WTC11 (cell line): ENCODE results near the gene TMEM141.

Experiments
- ELF4 ChIP-seq: sonication (generic); formaldehyde crosslinking; IDR thresholded peaks from 2 replicates; pipeline ENCODE4 v1.8.1; 2022; ENCODE audit warnings: low read depth, mild to moderate bottlenecking, moderate library complexity, missing genetic modification reagents
- ETV6 ChIP-seq: sonication (generic); formaldehyde crosslinking; IDR thresholded peaks from 2 replicates; pipeline ENCODE4 v1.8.1; 2022; ENCODE audit warnings: mild to moderate bottlenecking, missing genetic modification reagents
- NR2C2 ChIP-seq: sonication (generic); formaldehyde crosslinking; IDR thresholded peaks from 2 replicates; pipeline ENCODE4 v1.8.0; 2022; ENCODE audit warnings: mild to moderate bottlenecking, missing genetic modification reagents
- NR3C1 ChIP-seq: sonication (generic); formaldehyde crosslinking; conservative IDR thresholded peaks from 2 replicates; pipeline ENCODE4 v1.8.1; 2023; ENCODE audit warnings: low read depth, mild to moderate bottlenecking, missing genetic modification reagents
- TF ChIP-seq, protein P1 (sequence below): fragments of 200-600 bp; IDR thresholded peaks from 2 replicates; pipeline ENCODE4 v1.8.0; 2022; ENCODE audit warnings: antibody characterized with exemption
- TF ChIP-seq, protein P2 (sequence below): sonication (generic); formaldehyde crosslinking; IDR thresholded peaks from 2 replicates; pipeline ENCODE4 v1.8.1; 2022; ENCODE audit warnings: mild to moderate bottlenecking, missing genetic modification reagents, moderate library complexity, borderline replicate concordance
- TF ChIP-seq, protein P3 (sequence below): sonication (generic); formaldehyde crosslinking; IDR thresholded peaks from 2 replicates; pipeline ENCODE4 v1.8.0; 2022; ENCODE audit warnings: mild to moderate bottlenecking, missing genetic modification reagents
- TF ChIP-seq, protein P4 (sequence below): sonication (generic); formaldehyde crosslinking; IDR thresholded peaks from 2 replicates; pipeline ENCODE4 v1.8.1; 2023; ENCODE audit warnings: mild to moderate bottlenecking, moderate library complexity, missing genetic modification reagents
- TF ChIP-seq, protein P5 (sequence below): sonication (generic); formaldehyde crosslinking; IDR thresholded peaks from 2 replicates; pipeline ENCODE4 v1.8.1; 2022; ENCODE audit warnings: mild to moderate bottlenecking, moderate library complexity, missing genetic modification reagents
- TF ChIP-seq, protein P6 (sequence below): sonication (generic); formaldehyde crosslinking; IDR thresholded peaks from 2 replicates; pipeline ENCODE4 v1.8.1; 2023; ENCODE audit warnings: mild to moderate bottlenecking, missing genetic modification reagents

DNA sequence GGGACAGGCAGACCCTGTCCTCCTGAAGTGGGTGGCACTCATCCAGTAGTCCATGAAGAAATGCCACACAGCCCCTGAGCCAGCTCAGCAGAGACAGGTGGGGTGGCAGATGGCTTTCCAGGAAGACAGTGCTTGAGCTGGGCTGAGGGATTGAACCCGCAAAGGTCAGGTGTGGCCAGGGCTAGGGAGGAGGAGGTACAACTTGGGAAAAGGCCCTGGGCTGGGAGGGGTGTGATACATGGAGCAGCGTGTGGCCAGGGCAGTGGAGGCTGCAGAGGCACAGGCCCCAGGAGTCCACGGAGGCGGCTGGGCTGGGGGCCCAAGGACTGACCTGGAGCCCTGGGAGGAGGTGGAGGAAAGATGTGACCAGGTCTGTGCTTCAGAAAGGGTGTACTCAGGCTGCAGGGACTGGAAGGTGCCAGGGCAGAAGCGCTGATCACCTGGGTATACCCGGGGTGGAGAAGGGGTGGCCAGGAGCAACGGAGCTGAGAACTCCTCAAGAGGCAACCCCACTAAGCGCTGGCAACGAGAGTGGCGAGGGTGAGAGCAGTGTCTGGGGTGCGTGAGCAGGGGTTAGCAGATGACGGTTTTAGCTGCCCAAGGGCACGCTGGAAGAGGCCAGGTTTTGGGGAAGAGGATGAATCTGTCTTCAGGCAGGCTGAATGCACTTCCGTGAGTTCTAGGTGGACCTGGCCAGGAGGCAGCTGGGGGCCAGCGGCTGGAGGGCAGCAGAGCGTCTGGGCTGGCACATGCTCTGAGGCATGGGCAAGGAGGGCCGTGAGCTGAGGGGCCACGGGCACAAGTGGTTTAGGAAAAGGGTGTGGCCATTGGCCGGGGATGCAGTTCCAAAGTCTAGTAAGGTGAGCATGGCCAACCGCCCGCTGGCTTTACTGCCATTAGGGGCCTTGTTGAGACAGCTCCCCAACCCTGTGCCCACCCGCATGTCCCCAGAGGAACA is 12.7 kb downstream of the TMEM141 start:
- TF ChIP-seq ELF4 (CRISPR knock-in tag) (no peak), NR3C1 (no peak), ETV6 (CRISPR knock-in tag) (no peak), NR2C2 (CRISPR knock-in tag) (no peak)
- TF ChIP-seq, protein P1, sequence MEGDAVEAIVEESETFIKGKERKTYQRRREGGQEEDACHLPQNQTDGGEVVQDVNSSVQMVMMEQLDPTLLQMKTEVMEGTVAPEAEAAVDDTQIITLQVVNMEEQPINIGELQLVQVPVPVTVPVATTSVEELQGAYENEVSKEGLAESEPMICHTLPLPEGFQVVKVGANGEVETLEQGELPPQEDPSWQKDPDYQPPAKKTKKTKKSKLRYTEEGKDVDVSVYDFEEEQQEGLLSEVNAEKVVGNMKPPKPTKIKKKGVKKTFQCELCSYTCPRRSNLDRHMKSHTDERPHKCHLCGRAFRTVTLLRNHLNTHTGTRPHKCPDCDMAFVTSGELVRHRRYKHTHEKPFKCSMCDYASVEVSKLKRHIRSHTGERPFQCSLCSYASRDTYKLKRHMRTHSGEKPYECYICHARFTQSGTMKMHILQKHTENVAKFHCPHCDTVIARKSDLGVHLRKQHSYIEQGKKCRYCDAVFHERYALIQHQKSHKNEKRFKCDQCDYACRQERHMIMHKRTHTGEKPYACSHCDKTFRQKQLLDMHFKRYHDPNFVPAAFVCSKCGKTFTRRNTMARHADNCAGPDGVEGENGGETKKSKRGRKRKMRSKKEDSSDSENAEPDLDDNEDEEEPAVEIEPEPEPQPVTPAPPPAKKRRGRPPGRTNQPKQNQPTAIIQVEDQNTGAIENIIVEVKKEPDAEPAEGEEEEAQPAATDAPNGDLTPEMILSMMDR = no peak
- TF ChIP-seq, protein P2, sequence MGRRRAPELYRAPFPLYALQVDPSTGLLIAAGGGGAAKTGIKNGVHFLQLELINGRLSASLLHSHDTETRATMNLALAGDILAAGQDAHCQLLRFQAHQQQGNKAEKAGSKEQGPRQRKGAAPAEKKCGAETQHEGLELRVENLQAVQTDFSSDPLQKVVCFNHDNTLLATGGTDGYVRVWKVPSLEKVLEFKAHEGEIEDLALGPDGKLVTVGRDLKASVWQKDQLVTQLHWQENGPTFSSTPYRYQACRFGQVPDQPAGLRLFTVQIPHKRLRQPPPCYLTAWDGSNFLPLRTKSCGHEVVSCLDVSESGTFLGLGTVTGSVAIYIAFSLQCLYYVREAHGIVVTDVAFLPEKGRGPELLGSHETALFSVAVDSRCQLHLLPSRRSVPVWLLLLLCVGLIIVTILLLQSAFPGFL = no peak
- TF ChIP-seq, protein P3, sequence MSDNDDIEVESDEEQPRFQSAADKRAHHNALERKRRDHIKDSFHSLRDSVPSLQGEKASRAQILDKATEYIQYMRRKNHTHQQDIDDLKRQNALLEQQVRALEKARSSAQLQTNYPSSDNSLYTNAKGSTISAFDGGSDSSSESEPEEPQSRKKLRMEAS (CRISPR knock-in tag) = no peak
- TF ChIP-seq, protein P4, sequence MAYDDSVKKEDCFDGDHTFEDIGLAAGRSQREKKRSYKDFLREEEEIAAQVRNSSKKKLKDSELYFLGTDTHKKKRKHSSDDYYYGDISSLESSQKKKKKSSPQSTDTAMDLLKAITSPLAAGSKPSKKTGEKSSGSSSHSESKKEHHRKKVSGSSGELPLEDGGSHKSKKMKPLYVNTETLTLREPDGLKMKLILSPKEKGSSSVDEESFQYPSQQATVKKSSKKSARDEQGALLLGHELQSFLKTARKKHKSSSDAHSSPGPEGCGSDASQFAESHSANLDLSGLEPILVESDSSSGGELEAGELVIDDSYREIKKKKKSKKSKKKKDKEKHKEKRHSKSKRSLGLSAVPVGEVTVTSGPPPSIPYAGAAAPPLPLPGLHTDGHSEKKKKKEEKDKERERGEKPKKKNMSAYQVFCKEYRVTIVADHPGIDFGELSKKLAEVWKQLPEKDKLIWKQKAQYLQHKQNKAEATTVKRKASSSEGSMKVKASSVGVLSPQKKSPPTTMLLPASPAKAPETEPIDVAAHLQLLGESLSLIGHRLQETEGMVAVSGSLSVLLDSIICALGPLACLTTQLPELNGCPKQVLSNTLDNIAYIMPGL (CRISPR knock-in tag) = no peak
- TF ChIP-seq, protein P5, sequence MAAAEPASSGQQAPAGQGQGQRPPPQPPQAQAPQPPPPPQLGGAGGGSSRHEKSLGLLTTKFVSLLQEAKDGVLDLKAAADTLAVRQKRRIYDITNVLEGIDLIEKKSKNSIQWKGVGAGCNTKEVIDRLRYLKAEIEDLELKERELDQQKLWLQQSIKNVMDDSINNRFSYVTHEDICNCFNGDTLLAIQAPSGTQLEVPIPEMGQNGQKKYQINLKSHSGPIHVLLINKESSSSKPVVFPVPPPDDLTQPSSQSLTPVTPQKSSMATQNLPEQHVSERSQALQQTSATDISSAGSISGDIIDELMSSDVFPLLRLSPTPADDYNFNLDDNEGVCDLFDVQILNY = no peak
- TF ChIP-seq, protein P6, sequence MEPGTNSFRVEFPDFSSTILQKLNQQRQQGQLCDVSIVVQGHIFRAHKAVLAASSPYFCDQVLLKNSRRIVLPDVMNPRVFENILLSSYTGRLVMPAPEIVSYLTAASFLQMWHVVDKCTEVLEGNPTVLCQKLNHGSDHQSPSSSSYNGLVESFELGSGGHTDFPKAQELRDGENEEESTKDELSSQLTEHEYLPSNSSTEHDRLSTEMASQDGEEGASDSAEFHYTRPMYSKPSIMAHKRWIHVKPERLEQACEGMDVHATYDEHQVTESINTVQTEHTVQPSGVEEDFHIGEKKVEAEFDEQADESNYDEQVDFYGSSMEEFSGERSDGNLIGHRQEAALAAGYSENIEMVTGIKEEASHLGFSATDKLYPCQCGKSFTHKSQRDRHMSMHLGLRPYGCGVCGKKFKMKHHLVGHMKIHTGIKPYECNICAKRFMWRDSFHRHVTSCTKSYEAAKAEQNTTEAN = no peak
